GM21717 (cell line): ENCODE data around the gene MLF2.
A peak's percentile ranks its signal among the peaks of the same experiment; 100 is the strongest.

Experiments
- ATAC-seq: cut with Tn5 transposase; IDR thresholded peaks from one replicate; pipeline ENCODE4 v1.9.1; 2021; ENCODE audit warnings: mild to moderate bottlenecking, moderate library complexity; ENCODE audit not compliant: unreplicated experiment

MLF2 gene

GRCh38 chr12:6778574-6779550 is 25.9 kb upstream of the MLF2 start:
- peak; percentile 62 for ATAC-seq

GRCh38 chr12:6778217-6778573 is 25.3 kb upstream of the MLF2 start:
- ATAC-seq = no peak

GRCh38 chr12:6777386-6777785 is 24.4 kb upstream of the MLF2 start:
- no peak for ATAC-seq

GRCh38 chr12:6775185-6776174 is 22.5 kb upstream of the MLF2 start:
- ATAC-seq = no peak

GRCh38 chr12:6774499-6775062 is 21.6 kb upstream of the MLF2 start:
- ATAC-seq = no peak

GRCh38 chr12:6773590-6774351 is 20.8 kb upstream of the MLF2 start:
- ATAC-seq = no peak

GRCh38 chr12:6772726-6773589 is 20.0 kb upstream of the MLF2 start:
- ATAC-seq = no peak

GRCh38 chr12:6772331-6772695 is 19.4 kb upstream of the MLF2 start, which contains the start of gene LAG3:
Gene LAG3, plus strand, starts transcription at chr12:6772520. Its CDS starts 333 bp downstream, at chr12:6772853.
- no peak for ATAC-seq

- no peak for ATAC-seq
Observed at GRCh38 chr12:6771509-6772330, 18.8 kb upstream of the MLF2 start.

GRCh38 chr12:6771091-6771495 is 18.2 kb upstream of the MLF2 start:
- no peak for ATAC-seq

- no peak for ATAC-seq
Observed at GRCh38 chr12:6770600-6770999, 17.7 kb upstream of the MLF2 start.

- ATAC-seq = no peak
Observed at GRCh38 chr12:6770094-6770493, 17.2 kb upstream of the MLF2 start.

- ATAC-seq = no peak
Observed at GRCh38 chr12:6769666-6770065, 16.7 kb upstream of the MLF2 start.

GRCh38 chr12:6768990-6769389 is 16.0 kb upstream of the MLF2 start:
- ATAC-seq = no peak

GRCh38 chr12:6768437-6768914 is 15.5 kb upstream of the MLF2 start:
- ATAC-seq = no peak

GRCh38 chr12:6767353-6768319 is 14.7 kb upstream of the MLF2 start:
- ATAC-seq = no peak

- ATAC-seq = peak; percentile 42
Observed at GRCh38 chr12:6766651-6767349, 13.9 kb upstream of the MLF2 start.
